DND-41 (cell line): Measurements from ENCODE around the gene CCDC157.

ENCODE experiments used
- ATAC-seq: fragments of 200-7000 bp; cut with Tn5 transposase; 3 replicates; pipeline ENCODE4 v1.9.1; 2021; ENCODE audit warnings: low read depth; ENCODE audit not compliant: insufficient read depth
- DNase-seq: peaks from one replicate; pipeline ENCODE4 v3.0.0-alpha.2; 2020
- H2AFZ ChIP-seq: 2 replicates; pipeline ENCODE4 v1.6.0; 2012; ENCODE audit warnings: low read depth, low read length
- H3K27ac ChIP-seq: 2 replicates; pipeline ENCODE4 v1.5.1; 2012; ENCODE audit warnings: low read length, inconsistent platforms
- H3K27me3 ChIP-seq: fragments of 200-600 bp; sonication (generic); 2 replicates; pipeline ENCODE4 v1.6.0; 2012; ENCODE audit warnings: low read length, mild to moderate bottlenecking, inconsistent platforms; ENCODE audit not compliant: insufficient read depth, poor library complexity
- H3K36me3 ChIP-seq: 2 replicates; pipeline ENCODE4 v1.5.1; 2012; ENCODE audit warnings: low read length, inconsistent platforms; ENCODE audit not compliant: insufficient read depth
- H3K4me1 ChIP-seq: 2 replicates; pipeline ENCODE4 v1.5.1; 2012; ENCODE audit warnings: mild to moderate bottlenecking, low read length; ENCODE audit not compliant: insufficient read depth
- H3K4me2 ChIP-seq: 2 replicates; pipeline ENCODE4 v1.6.0; 2012; ENCODE audit warnings: mild to moderate bottlenecking, moderate library complexity, low read length, inconsistent platforms; ENCODE audit not compliant: insufficient read depth
- H3K4me3 ChIP-seq, 2 experiments: fragments of 200-600 bp in 1 of 2; shearing (Covaris generic) in 1 of 2; 2 replicates each; pipeline ENCODE4 v1.5.1; 2012 to 2016; ENCODE audit warnings: inconsistent platforms in 2 of 2, low read length in 2 of 2, mild to moderate bottlenecking in 2 of 2, low read depth in 1 of 2, moderate library complexity in 1 of 2
- H3K79me2 ChIP-seq: 2 replicates; pipeline ENCODE4 v1.6.0; 2012; ENCODE audit warnings: low read length, inconsistent platforms; ENCODE audit not compliant: insufficient read depth
- H3K9ac ChIP-seq: 2 replicates; pipeline ENCODE4 v1.6.0; 2012; ENCODE audit warnings: low read depth, mild to moderate bottlenecking, inconsistent platforms, low read length, moderate library complexity
- H3K9me3 ChIP-seq: 2 replicates; pipeline ENCODE4 v1.5.1; 2012; ENCODE audit warnings: low read length, moderate library complexity, mild to moderate bottlenecking, inconsistent platforms; ENCODE audit not compliant: insufficient read depth, severe bottlenecking
- H4K20me1 ChIP-seq: 2 replicates; pipeline ENCODE4 v1.6.0; 2012; ENCODE audit warnings: low read length; ENCODE audit not compliant: insufficient read depth
- EZH2 ChIP-seq: IDR thresholded peaks from 3 replicates; pipeline ENCODE4 v1.6.1; 2012; ENCODE audit warnings: borderline replicate concordance, low read depth, mild to moderate bottlenecking, moderate library complexity, low read length, inconsistent platforms; ENCODE audit not compliant: severe bottlenecking
- TF ChIP-seq, protein P1 (sequence below): IDR thresholded peaks from 2 replicates; pipeline ENCODE4 v1.5.1; 2012; ENCODE audit warnings: borderline replicate concordance, low read length, moderate library complexity, mild to moderate bottlenecking; ENCODE audit not compliant: poor library complexity, severe bottlenecking; ENCODE audit errors: extremely low read depth

Gene CCDC157

DNA sequence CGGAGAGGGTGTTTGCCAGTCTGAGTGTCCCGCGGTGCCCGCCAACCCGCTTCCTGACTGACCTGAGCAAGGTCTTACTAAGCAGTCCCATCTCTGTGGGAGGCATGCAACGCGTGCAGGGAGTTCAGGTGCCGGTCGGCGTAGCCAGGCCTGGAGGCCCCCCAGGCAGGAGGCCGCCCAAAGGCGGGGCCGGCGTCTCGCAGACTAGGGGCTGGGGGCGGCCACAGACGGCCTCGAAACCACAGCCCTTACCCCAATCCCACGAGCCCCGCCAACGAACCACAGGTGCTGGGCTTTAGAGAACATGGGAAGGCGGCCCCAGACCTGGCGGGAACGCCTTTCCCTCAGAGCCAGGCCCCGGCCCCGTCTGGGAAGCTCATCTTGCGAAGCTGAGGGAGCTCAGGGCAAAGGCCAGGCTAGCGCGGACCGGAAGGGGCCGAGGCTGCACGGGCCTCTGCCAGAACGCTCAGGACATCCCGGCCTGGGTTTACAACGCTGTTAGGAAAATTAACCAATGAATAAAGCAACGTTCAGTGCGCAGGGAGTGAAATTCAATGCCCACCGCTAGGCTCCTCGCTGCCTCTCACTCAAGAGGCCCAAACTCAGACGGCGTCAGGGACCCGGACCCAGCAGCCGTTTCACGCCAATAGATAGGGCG, 66.6 kb downstream of the CCDC157 start:
- TF ChIP-seq, protein P1, sequence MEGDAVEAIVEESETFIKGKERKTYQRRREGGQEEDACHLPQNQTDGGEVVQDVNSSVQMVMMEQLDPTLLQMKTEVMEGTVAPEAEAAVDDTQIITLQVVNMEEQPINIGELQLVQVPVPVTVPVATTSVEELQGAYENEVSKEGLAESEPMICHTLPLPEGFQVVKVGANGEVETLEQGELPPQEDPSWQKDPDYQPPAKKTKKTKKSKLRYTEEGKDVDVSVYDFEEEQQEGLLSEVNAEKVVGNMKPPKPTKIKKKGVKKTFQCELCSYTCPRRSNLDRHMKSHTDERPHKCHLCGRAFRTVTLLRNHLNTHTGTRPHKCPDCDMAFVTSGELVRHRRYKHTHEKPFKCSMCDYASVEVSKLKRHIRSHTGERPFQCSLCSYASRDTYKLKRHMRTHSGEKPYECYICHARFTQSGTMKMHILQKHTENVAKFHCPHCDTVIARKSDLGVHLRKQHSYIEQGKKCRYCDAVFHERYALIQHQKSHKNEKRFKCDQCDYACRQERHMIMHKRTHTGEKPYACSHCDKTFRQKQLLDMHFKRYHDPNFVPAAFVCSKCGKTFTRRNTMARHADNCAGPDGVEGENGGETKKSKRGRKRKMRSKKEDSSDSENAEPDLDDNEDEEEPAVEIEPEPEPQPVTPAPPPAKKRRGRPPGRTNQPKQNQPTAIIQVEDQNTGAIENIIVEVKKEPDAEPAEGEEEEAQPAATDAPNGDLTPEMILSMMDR, result peak; percentile 32
- TF ChIP-seq EZH2, result no peak
- DNase-seq (peak; percentile 70), ATAC-seq (peak; percentile 24)
- Histone ChIP-seq H3K9ac (peak overlapping the region; percentile 94), H3K36me3 (peaks cover 53% of the 10 kb centered on the region), H3K27ac (peak overlapping the region; percentile 92), H3K4me2 (peak overlapping the region; percentile 99), H3K4me1 (peaks cover 59% of the 10 kb centered on the region), H4K20me1 (peaks cover 18% of the 10 kb centered on the region), H3K27me3 (no peaks in the 10 kb centered on the region), H3K4me3 (peak overlapping the region; percentile 57 to 91; a peak in 3 of 4 replicates), H3K9me3 (no peaks in the 10 kb centered on the region), H3K79me2 (peaks cover 40% of the 10 kb centered on the region), H2AFZ (peak overlapping the region; percentile 69)

DNA sequence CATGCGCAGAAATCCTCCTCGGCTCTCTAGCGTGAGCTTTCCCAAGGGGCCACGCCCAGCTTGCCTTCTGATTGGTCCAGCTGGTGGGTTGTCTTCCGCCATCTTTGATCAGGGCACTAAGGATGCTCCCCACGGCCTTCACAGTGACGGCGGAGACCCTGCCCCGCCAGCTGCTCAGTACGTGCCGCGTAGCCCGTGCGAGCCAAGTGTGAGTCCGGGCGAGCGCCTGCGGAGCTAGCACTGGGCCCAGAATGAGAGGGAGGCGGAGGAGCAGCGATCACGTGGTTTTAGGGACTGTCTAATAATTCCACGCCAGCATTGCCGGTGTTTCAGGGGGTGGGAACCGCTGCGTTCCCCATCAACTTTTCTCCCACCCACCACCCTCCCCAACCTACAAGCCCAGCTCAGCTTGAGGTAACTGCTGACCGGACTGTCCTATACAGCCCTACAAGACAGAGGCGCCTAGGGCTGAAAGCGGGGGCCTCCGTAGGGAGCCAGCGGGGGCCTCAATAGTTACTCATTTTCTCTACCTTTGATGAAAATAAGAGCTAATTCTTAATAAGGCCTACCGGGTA, 67.2 kb downstream of the CCDC157 start:
- Histone ChIP-seq H3K9ac (peak overlapping the region; percentile 94), H3K4me3 (peak overlapping the region; percentile 84 to 91), H2AFZ (peak overlapping the region; percentile 95), H3K4me2 (peak overlapping the region; percentile 99), H3K4me1 (peaks cover 59% of the 10 kb centered on the region), H3K27ac (peak overlapping the region; percentile 92), H3K9me3 (no peaks in the 10 kb centered on the region), H4K20me1 (peaks cover 19% of the 10 kb centered on the region), H3K79me2 (peaks cover 40% of the 10 kb centered on the region), H3K27me3 (no peaks in the 10 kb centered on the region), H3K36me3 (peaks cover 53% of the 10 kb centered on the region)
- TF ChIP-seq, protein P1, result no peak
- no peak for TF ChIP-seq EZH2
- ATAC-seq (peak; percentile 90), DNase-seq (peak; percentile 100)

DNA sequence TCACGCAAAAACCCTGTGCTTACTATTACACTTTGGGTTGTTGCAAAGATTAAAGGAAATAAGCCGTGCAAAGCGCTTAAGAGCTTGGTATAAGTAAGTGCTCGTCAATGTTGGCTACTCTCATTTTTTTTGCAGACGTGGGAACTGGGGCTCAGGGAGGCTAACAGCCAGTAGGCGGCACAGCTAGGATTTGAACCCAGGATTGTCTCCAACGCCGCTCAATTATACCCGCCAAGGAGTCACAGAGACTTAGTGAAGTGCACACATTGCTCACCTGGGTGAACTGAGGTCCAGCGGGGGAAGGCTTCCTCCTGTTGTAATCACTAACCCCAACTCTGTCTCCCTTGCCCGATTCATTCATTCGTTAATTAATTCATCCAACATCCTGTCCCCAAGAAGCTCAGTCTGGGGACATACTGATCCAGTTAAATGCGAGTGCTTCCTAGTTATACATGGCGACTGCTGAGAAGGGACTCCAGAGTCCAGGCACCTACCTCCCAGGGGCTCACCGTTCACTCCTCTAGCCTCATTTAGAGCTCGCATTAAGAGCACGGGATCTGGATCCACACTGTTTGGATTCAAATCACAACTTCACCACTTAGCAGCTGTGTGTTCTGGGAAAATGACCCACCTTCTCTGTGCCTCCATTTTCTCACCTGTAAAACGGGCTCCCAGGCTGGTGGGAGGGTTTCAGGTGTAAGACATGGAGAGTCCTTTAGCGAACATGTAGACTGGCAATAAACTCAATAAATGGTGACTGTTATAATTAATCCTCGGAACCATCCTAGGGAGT, 67.9 kb downstream of the CCDC157 start:
- TF ChIP-seq, protein P1, result no peak
- no peak for TF ChIP-seq EZH2
- peak; percentile 25 for DNase-seq

More for the DNA sequence above, 67.9 kb downstream of the CCDC157 start:
- Histone ChIP-seq H3K4me2 (peak overlapping the region; percentile 99), H3K27me3 (no peaks in the 10 kb centered on the region), H3K4me1 (peaks cover 59% of the 10 kb centered on the region), H3K9ac (peak overlapping the region; percentile 94), H3K27ac (peak overlapping the region; percentile 92), H2AFZ (peak overlapping the region; percentile 95), H3K4me3 (peak overlapping the region; percentile 84 to 91), H4K20me1 (peaks cover 19% of the 10 kb centered on the region), H3K9me3 (no peaks in the 10 kb centered on the region), H3K79me2 (peaks cover 40% of the 10 kb centered on the region), H3K36me3 (peaks cover 58% of the 10 kb centered on the region)
- ATAC-seq, result no peak
